OCI-M2 (cell line): ENCODE measurements around the gene PCYT2.

Source experiments
- DNase-seq: peaks from one replicate; lab custom pipeline; 2025; ENCODE audit not compliant: unreplicated experiment; lab: John Stamatoyannopoulos, UW

PCYT2 gene

GRCh38 chr17:81944858-81945257 is 33.7 kb upstream of the PCYT2 start:
- no peak for DNase-seq

- DNase-seq = no peak
These were observed 31.0 kb upstream of the PCYT2 start for GRCh38 chr17:81942167-81942553.

GRCh38 chr17:81941484-81942166 is 30.4 kb upstream of the PCYT2 start:
- no peak for DNase-seq

- DNase-seq = no peak
These were observed 29.6 kb upstream of the PCYT2 start for GRCh38 chr17:81940538-81941483.

GRCh38 chr17:81939881-81940385 is 28.7 kb upstream of the PCYT2 start:
- DNase-seq = no peak

DNA sequence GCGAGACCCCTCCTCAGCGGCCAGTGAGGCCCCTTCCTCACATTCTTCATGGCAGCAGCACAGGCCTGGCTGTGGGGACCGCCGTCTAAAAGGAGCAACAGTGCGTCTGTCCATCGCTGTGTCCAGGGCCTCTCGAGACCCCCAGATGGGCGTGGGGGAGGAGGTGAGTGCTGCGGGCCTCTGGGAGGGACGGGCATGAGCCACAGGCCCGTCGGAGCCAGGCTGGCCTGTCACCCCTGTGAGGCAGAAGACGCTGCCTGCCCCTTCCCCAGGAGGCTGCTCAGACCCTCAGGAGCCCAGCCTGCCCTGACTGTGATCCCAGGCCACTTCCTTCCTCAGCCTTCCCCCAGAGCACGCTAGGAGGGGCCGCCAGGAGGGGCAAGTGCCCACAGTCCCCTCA is 28.0 kb upstream of the PCYT2 start:
- DNase-seq = no peak

GRCh38 chr17:81935709-81936084 is 24.5 kb upstream of the PCYT2 start:
- no peak for DNase-seq

GRCh38 chr17:81934850-81935708 is 23.9 kb upstream of the PCYT2 start:
- no peak for DNase-seq

GRCh38 chr17:81934098-81934757 is 23.0 kb upstream of the PCYT2 start:
- no peak for DNase-seq

- DNase-seq = no peak
These were observed 22.0 kb upstream of the PCYT2 start for GRCh38 chr17:81933178-81933699.

GRCh38 chr17:81932333-81932983 is 21.3 kb upstream of the PCYT2 start:
- no peak for DNase-seq

GRCh38 chr17:81931557-81932332 is 20.5 kb upstream of the PCYT2 start:
- DNase-seq = no peak

GRCh38 chr17:81931189-81931556 is 20.0 kb upstream of the PCYT2 start:
- no peak for DNase-seq

GRCh38 chr17:81930142-81931125 is 19.2 kb upstream of the PCYT2 start:
- no peak for DNase-seq

- DNase-seq = no peak
These were observed 18.3 kb upstream of the PCYT2 start for GRCh38 chr17:81929253-81930141.

- DNase-seq = no peak
These were observed 17.5 kb upstream of the PCYT2 start for GRCh38 chr17:81928544-81929252.
